GM19043 (cell line): ENCODE data around the gene GRID1.

Experiments
- ATAC-seq: cut with Tn5 transposase; IDR thresholded peaks from one replicate; pipeline ENCODE4 v1.9.1; 2021; ENCODE audit warnings: low read depth; ENCODE audit not compliant: unreplicated experiment

Gene GRID1

GRCh38 chr10:85661123-85661522 is 705.5 kb downstream of the GRID1 start:
- ATAC-seq = no peak

- no peak for ATAC-seq
Observed at GRCh38 chr10:85659331-85659730, 707.3 kb downstream of the GRID1 start.

GRCh38 chr10:85658518-85658917 is 708.1 kb downstream of the GRID1 start:
- ATAC-seq = no peak

GRCh38 chr10:85657476-85658113 is 709.0 kb downstream of the GRID1 start:
- no peak for ATAC-seq

- ATAC-seq = no peak
Observed at GRCh38 chr10:85655411-85655810, 711.2 kb downstream of the GRID1 start.

GRCh38 chr10:85651497-85651882 is 715.1 kb downstream of the GRID1 start:
- ATAC-seq = no peak

GRCh38 chr10:85650791-85651496 is 715.7 kb downstream of the GRID1 start:
- no peak for ATAC-seq

GRCh38 chr10:85649461-85649860 is 717.1 kb downstream of the GRID1 start:
- no peak for ATAC-seq

- no peak for ATAC-seq
Observed at GRCh38 chr10:85648279-85648754, 718.3 kb downstream of the GRID1 start.

GRCh38 chr10:85647741-85648140 is 718.9 kb downstream of the GRID1 start:
- no peak for ATAC-seq

- no peak for ATAC-seq
Observed at GRCh38 chr10:85645926-85646711, 720.5 kb downstream of the GRID1 start.

- no peak for ATAC-seq
Observed at GRCh38 chr10:85645053-85645452, 721.5 kb downstream of the GRID1 start.

- no peak for ATAC-seq
Observed at GRCh38 chr10:85643845-85644525, 722.6 kb downstream of the GRID1 start.

GRCh38 chr10:85643171-85643844 is 723.3 kb downstream of the GRID1 start:
- ATAC-seq = no peak

GRCh38 chr10:85642421-85643170 is 724.0 kb downstream of the GRID1 start:
- ATAC-seq = no peak

GRCh38 chr10:85642082-85642420 is 724.5 kb downstream of the GRID1 start:
- no peak for ATAC-seq

GRCh38 chr10:85641479-85642009 is 725.1 kb downstream of the GRID1 start:
- ATAC-seq = no peak

GRCh38 chr10:85638797-85639196 is 727.8 kb downstream of the GRID1 start:
- no peak for ATAC-seq

- no peak for ATAC-seq
Observed at GRCh38 chr10:85635650-85636049, 730.9 kb downstream of the GRID1 start.
